GM21528 (cell line): ENCODE data around the gene TFEB.
A peak's percentile ranks its signal among the peaks of the same experiment; 100 is the strongest.

Experiments
- ATAC-seq: cut with Tn5 transposase; IDR thresholded peaks from one replicate; pipeline ENCODE4 v1.9.1; 2021; ENCODE audit warnings: mild to moderate bottlenecking, moderate library complexity; ENCODE audit not compliant: unreplicated experiment, low FRiP score

Gene TFEB

GRCh38 chr6:41740366-41741162, 5.2 kb upstream of the TFEB start:
- no peak for ATAC-seq

GRCh38 chr6:41739041-41739440, 3.6 kb upstream of the TFEB start:
- no peak for ATAC-seq

GRCh38 chr6:41737591-41738130, 2.3 kb upstream of the TFEB start:
- ATAC-seq = no peak

- ATAC-seq = no peak
Observed at GRCh38 chr6:41736800-41737555, 1.6 kb upstream of the TFEB start.

GRCh38 chr6:41736186-41736733, 852 bp upstream of the TFEB start:
- no peak for ATAC-seq

- peak; percentile 39 for ATAC-seq
Observed at GRCh38 chr6:41734666-41735426, 562 bp downstream of the TFEB start.

- peak; percentile 45 for ATAC-seq
Observed at GRCh38 chr6:41733707-41734665, 1.4 kb downstream of the TFEB start.

- ATAC-seq = no peak
Observed at GRCh38 chr6:41733360-41733706, 2.1 kb downstream of the TFEB start.

GRCh38 chr6:41732591-41733359, 2.6 kb downstream of the TFEB start:
- ATAC-seq = peak; percentile 30

- ATAC-seq = no peak
Observed at GRCh38 chr6:41732149-41732548, 3.3 kb downstream of the TFEB start.

GRCh38 chr6:41731561-41732086, 3.8 kb downstream of the TFEB start:
- ATAC-seq = no peak

GRCh38 chr6:41730531-41731436, 4.6 kb downstream of the TFEB start:
- ATAC-seq = no peak

- no peak for ATAC-seq
Observed at GRCh38 chr6:41729624-41730023, 5.8 kb downstream of the TFEB start.

GRCh38 chr6:41728954-41729353, 6.5 kb downstream of the TFEB start:
- ATAC-seq = no peak

- ATAC-seq = no peak
Observed at GRCh38 chr6:41728073-41728936, 7.1 kb downstream of the TFEB start.

GRCh38 chr6:41727705-41728072, 7.7 kb downstream of the TFEB start:
- ATAC-seq = no peak

GRCh38 chr6:41726876-41727275, 8.5 kb downstream of the TFEB start:
- ATAC-seq = no peak
